Thyroid gland (tissue), 4 donors: ENCODE measurements around the gene B9D1. TPM values are rescaled to one million over a fixed set of nuclear protein-coding genes. Genes with fewer than 3 reads are reported as not detected.

ENCODE experiments used
- DNase-seq, 2 donors: peaks; one replicate each; pipeline ENCODE4 v3.0.0-alpha.2; 2019
- H3K27ac ChIP-seq, 3 donors: fragments of 200-600 bp; sonication (generic); 1 replicate in 2 of 3; 2 replicates in 1 of 3; pipeline ENCODE4 v1.5.1; 2016 to 2019; ENCODE audit warnings: mild to moderate bottlenecking in 1 of 3, moderate library complexity in 1 of 3
- H3K27me3 ChIP-seq: fragments of 200-600 bp; sonication (generic); one replicate; pipeline ENCODE4 v1.5.1; 2019
- H3K36me3 ChIP-seq, 2 donors: fragments of 200-600 bp; sonication (generic); one replicate each; pipeline ENCODE4 v1.5.1; 2016 to 2019
- H3K4me1 ChIP-seq, 2 donors: fragments of 200-600 bp; sonication (generic); one replicate each; pipeline ENCODE4 v1.5.1; 2017 to 2019
- H3K4me3 ChIP-seq, 3 donors: fragments of 200-600 bp; sonication (generic); replicated peaks in 1 of 3; 1 replicate in 2 of 3; 2 replicates in 1 of 3; pipeline ENCODE4 v1.5.1; 2016; ENCODE audit warnings: mild to moderate bottlenecking in 1 of 3
- H3K9me3 ChIP-seq: fragments of 200-600 bp; sonication (generic); one replicate; pipeline ENCODE4 v1.5.1; 2017
- POLR2A ChIP-seq, 2 donors: fragments of 450-650 bp; IDR thresholded peaks; one replicate each; pipeline ENCODE4 v1.6.1; 2017; ENCODE audit warnings: antibody characterized with exemption in 2 of 2, mild to moderate bottlenecking in 2 of 2, moderate library complexity in 1 of 2
- WGBS, 2 donors: methylation state at CpG; one replicate each; pipeline ENCODE4 v1.1.5; 2017; 5-methylcytosine and 5-hydroxymethylcytosine counted together
- intact Hi-C: fragments of 100-400 bp; cut with DNase I; formaldehyde crosslinking; loops from one replicate; pipeline ENCODE4 v1.15.1; 2023
- total RNA-seq, 4 donors: library from RNA; depleted of rRNA; stranded (reverse); fragments of >200 nt; gene quantifications; one replicate each; pipeline ENCODE4 v1.2.3, GENCODE V29; 2016
- TF ChIP-seq, protein P1 (sequence below), 6 experiments: fragments of 200-600 bp in 3 of 6; fragments of 450-650 bp in 3 of 6; sonication (generic) in 3 of 6; IDR thresholded peaks; one replicate each; pipeline ENCODE4 v1.5.1; 2016 to 2019; ENCODE audit warnings: antibody characterized with exemption in 6 of 6, mild to moderate bottlenecking in 2 of 6, inconsistent platforms in 1 of 6, moderate library complexity in 1 of 6

Gene B9D1
- total RNA-seq, 4 donors from 2014 or later, result 45.0 to 104 (median 90.3) TPM

GRCh38 chr17:19386051-19386929 lies 23.8 kb upstream of the B9D1 start:
- H3K36me3 ChIP-seq, result peaks cover 15 to 25% of the 10 kb centered on the region in 2 donors
- no peaks in the 10 kb centered on the region for H3K27me3 ChIP-seq
- intact Hi-C loops, result no loop called here
- WGBS, 2 donors, result 65 to 72% methylated on average over 16 to 19 of the region's 20 CpGs
- H3K4me1 ChIP-seq, result peaks cover 12 to 41% of the 10 kb centered on the region in 2 donors
- peak overlapping the region; percentile 36 to 76 (median 75) for H3K27ac ChIP-seq
- H3K4me3 ChIP-seq, result no peak overlapping the region
- H3K9me3 ChIP-seq, result no peaks in the 10 kb centered on the region
- no peak for DNase-seq
- TF ChIP-seq, protein P1, sequence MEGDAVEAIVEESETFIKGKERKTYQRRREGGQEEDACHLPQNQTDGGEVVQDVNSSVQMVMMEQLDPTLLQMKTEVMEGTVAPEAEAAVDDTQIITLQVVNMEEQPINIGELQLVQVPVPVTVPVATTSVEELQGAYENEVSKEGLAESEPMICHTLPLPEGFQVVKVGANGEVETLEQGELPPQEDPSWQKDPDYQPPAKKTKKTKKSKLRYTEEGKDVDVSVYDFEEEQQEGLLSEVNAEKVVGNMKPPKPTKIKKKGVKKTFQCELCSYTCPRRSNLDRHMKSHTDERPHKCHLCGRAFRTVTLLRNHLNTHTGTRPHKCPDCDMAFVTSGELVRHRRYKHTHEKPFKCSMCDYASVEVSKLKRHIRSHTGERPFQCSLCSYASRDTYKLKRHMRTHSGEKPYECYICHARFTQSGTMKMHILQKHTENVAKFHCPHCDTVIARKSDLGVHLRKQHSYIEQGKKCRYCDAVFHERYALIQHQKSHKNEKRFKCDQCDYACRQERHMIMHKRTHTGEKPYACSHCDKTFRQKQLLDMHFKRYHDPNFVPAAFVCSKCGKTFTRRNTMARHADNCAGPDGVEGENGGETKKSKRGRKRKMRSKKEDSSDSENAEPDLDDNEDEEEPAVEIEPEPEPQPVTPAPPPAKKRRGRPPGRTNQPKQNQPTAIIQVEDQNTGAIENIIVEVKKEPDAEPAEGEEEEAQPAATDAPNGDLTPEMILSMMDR (IDR thresholded peaks at IDR 0.05), result no peak
- TF ChIP-seq POLR2A (IDR thresholded peaks at IDR 0.05), result no peak

- H3K27me3 ChIP-seq, result no peaks in the 10 kb centered on the region
- intact Hi-C loops, result no loop called here
- H3K27ac ChIP-seq, result peak overlapping the region; percentile 75 to 79 (median 76)
- 84 to 86% methylated on average over 9 of the region's 9 CpGs for WGBS, 2 donors
- H3K36me3 ChIP-seq, result peaks cover 22 to 33% of the 10 kb centered on the region in 2 donors
- no peak for DNase-seq
- H3K9me3 ChIP-seq, result no peaks in the 10 kb centered on the region
- TF ChIP-seq, protein P1 (IDR thresholded peaks at IDR 0.05), result no peak
- no peak for TF ChIP-seq POLR2A (IDR thresholded peaks at IDR 0.05)
- H3K4me1 ChIP-seq, result peaks cover 12 to 41% of the 10 kb centered on the region in 2 donors
- H3K4me3 ChIP-seq, result no peak overlapping the region
These were observed 23.0 kb upstream of the B9D1 start for GRCh38 chr17:19385521-19385983.

DNA sequence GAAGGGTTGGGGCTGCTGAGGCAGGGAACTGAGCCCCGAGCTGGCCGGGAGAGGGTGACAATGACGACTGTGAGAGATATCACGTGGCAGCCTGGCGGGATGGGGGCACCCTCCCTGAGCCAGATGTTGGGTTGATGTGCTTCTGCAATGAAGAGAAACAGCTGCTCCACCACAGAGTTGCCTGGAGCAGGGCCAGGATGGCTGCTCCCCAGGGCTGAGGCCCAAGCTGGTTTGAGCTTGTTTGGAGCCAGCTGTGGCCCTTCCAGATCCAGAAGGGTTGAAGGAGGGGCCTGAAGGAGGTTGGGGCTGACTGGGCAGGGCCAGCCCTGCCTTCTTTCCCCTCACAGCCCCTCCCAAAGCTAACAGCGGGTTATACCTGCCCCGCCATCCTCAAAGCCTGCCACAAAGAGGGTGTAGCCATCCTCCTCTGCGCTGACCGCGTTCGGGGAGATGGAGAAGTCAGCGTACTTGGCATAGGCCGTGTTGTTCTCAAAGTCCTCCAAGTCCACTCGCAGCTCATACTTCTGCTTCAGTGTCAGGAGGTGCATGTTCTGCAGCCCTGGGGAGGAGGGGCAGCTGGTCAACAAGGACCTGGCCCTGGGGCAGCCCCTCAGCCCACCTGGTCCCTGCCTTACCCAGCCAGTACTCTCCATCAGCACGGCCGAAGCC lies 22.3 kb upstream of the B9D1 start:
- H3K36me3 ChIP-seq, result peaks cover 24 to 40% of the 10 kb centered on the region in 2 donors
- H3K27me3 ChIP-seq, result no peaks in the 10 kb centered on the region
- no peak for TF ChIP-seq POLR2A (IDR thresholded peaks at IDR 0.05)
- TF ChIP-seq, protein P1 (IDR thresholded peaks at IDR 0.05), result no peak
- H3K4me1 ChIP-seq, result peaks cover 12 to 41% of the 10 kb centered on the region in 2 donors
- 20 to 29% methylated on average over 15 to 16 of the region's 16 CpGs for WGBS, 2 donors
- no peak overlapping the region for H3K4me3 ChIP-seq
- H3K9me3 ChIP-seq, result no peaks in the 10 kb centered on the region
- DNase-seq, result peak; percentile 94 to 95
- peak overlapping the region; percentile 75 to 79 (median 76) for H3K27ac ChIP-seq
- intact Hi-C loops, result no loop called here

- no peaks in the 10 kb centered on the region for H3K27me3 ChIP-seq
- WGBS, 2 donors, result 83 to 96% methylated on average over 4 to 6 of the region's 6 CpGs
- peak overlapping the region; percentile 55 to 76 (median 75) for H3K27ac ChIP-seq
- no peaks in the 10 kb centered on the region for H3K9me3 ChIP-seq
- no peak overlapping the region for H3K4me3 ChIP-seq
- no peak for TF ChIP-seq POLR2A (IDR thresholded peaks at IDR 0.05)
- TF ChIP-seq, protein P1 (IDR thresholded peaks at IDR 0.05), result no peak
- no peak for DNase-seq
- H3K4me1 ChIP-seq, result peaks cover 16 to 48% of the 10 kb centered on the region in 2 donors
- intact Hi-C loops, result no loop called here
- H3K36me3 ChIP-seq, result peaks cover 24 to 40% of the 10 kb centered on the region in 2 donors
These were observed 21.4 kb upstream of the B9D1 start for GRCh38 chr17:19383681-19384470.
